ENCODE measurements around the gene FAM53C.

- TF ChIP-seq CTCF (IDR thresholded peaks at IDR 0.05) (no peak), POLR2A (IDR thresholded peaks at IDR 0.05) (no peak)
Observed at GRCh38 chr5:138382347-138382746, 44.3 kb downstream of the FAM53C start.
